Esophagus squamous epithelium (tissue), 5 donors: Measurements from ENCODE around the gene ZBTB48. TPM values are rescaled to one million over a fixed set of nuclear protein-coding genes. Genes with fewer than 3 reads are reported as not detected.

Experiments used
- DNase-seq: peaks from one replicate; lab custom pipeline; 2025; lab: John Stamatoyannopoulos, UW
- H3K27ac ChIP-seq, 4 donors: fragments of 200-600 bp; sonication (generic); one replicate each; pipeline ENCODE4 v1.5.1; 2016 to 2019; ENCODE audit warnings: mild to moderate bottlenecking in 1 of 4
- H3K27me3 ChIP-seq, 4 donors: fragments of 200-600 bp; sonication (generic); 1 replicate in 3 of 4; 2 replicates in 1 of 4; pipeline versions ENCODE4 v1.5.1 to v1.6.0; 2017 to 2021; ENCODE audit warnings: antibody characterized with exemption in 1 of 4
- H3K36me3 ChIP-seq, 3 donors: fragments of 200-600 bp; sonication (generic); one replicate each; pipeline ENCODE4 v1.5.1; 2016 to 2019
- H3K4me1 ChIP-seq, 3 donors: fragments of 200-600 bp; sonication (generic); one replicate each; pipeline ENCODE4 v1.5.1; 2017 to 2019
- H3K4me3 ChIP-seq, 4 donors: fragments of 200-600 bp; sonication (generic); 1 replicate in 3 of 4; 2 replicates in 1 of 4; pipeline ENCODE4 v1.5.1; 2016 to 2019; ENCODE audit warnings: mild to moderate bottlenecking in 2 of 4, moderate library complexity in 1 of 4
- H3K9me3 ChIP-seq, 3 donors: fragments of 200-600 bp; sonication (generic); one replicate each; pipeline ENCODE4 v1.5.1; 2016 to 2019
- CTCF ChIP-seq, 6 experiments: fragments of 450-650 bp in 4 of 6; fragments of 200-600 bp in 2 of 6; sonication (generic) in 2 of 6; IDR thresholded peaks; one replicate each; pipeline ENCODE4 v1.5.1; 2016 to 2019; ENCODE audit warnings: antibody characterized with exemption in 6 of 6, mild to moderate bottlenecking in 4 of 6, moderate library complexity in 4 of 6
- POLR2A ChIP-seq, 4 donors: fragments of 450-650 bp; IDR thresholded peaks; one replicate each; pipeline ENCODE4 v1.6.1; 2017; ENCODE audit warnings: antibody characterized with exemption in 4 of 4, mild to moderate bottlenecking in 4 of 4, moderate library complexity in 3 of 4
- WGBS, 2 donors: methylation state at CpG; one replicate each; pipeline ENCODE4 v1.1.5; 2018; 5-methylcytosine and 5-hydroxymethylcytosine counted together
- intact Hi-C: fragments of 100-400 bp; cut with DNase I; formaldehyde crosslinking; loops from one replicate; pipeline ENCODE4 v1.15.0; 2022
- total RNA-seq, 4 donors: library from RNA; depleted of rRNA; stranded (reverse); fragments of >200 nt; gene quantifications; one replicate each; pipeline ENCODE4 v1.1.0, GENCODE V29; 2016
- donor health status: DM: yes; HTN: yes; CAD: no.

Gene ZBTB48
- total RNA-seq, 4 donors from 2014 or later, result 7.2 to 26.0 (median 16.0) TPM

- intact Hi-C loops, result no loop called here
- H3K4me3 ChIP-seq, result no peak overlapping the region
- no peak for DNase-seq
- no peak overlapping the region for H3K27ac ChIP-seq
- no peaks in the 10 kb centered on the region for H3K36me3 ChIP-seq
- no peaks in the 10 kb centered on the region for H3K4me1 ChIP-seq
- H3K27me3 ChIP-seq, result no peaks in the 10 kb centered on the region
- 71 to 78% methylated on average over 8 to 12 of the region's 12 CpGs for WGBS, 2 donors
- TF ChIP-seq POLR2A (IDR thresholded peaks at IDR 0.05), result no peak
- TF ChIP-seq CTCF (IDR thresholded peaks at IDR 0.05), result no peak
- H3K9me3 ChIP-seq, result peaks cover 0 to 6% (median 0%) of the 10 kb centered on the region in 3 donors
Observed at GRCh38 chr1:6572653-6573383, 7.0 kb upstream of the ZBTB48 start.

- intact Hi-C loops, result no loop called here
- DNase-seq, result no peak
- Histone ChIP-seq H3K9me3 (peaks cover 0 to 6% (median 0%) of the 10 kb centered on the region in 3 donors), H3K4me3 (no peak overlapping the region), H3K36me3 (no peaks in the 10 kb centered on the region), H3K27me3 (no peaks in the 10 kb centered on the region), H3K4me1 (peaks cover 2 to 4% (median 3%) of the 10 kb centered on the region in 3 donors), H3K27ac (no peak overlapping the region)
- 56 to 61% methylated on average over 4 to 5 of the region's 8 CpGs for WGBS, 2 donors
- TF ChIP-seq CTCF (IDR thresholded peaks at IDR 0.05), result no peak
Observed at GRCh38 chr1:6574025-6574620, 5.7 kb upstream of the ZBTB48 start.

GRCh38 chr1:6574818-6575217 lies 5.0 kb upstream of the ZBTB48 start:
- Histone ChIP-seq H3K36me3 (no peaks in the 10 kb centered on the region), H3K4me1 (peaks cover 6 to 9% (median 8%) of the 10 kb centered on the region in 3 donors), H3K4me3 (no peak overlapping the region), H3K27me3 (no peaks in the 10 kb centered on the region), H3K9me3 (peaks cover 0 to 6% (median 0%) of the 10 kb centered on the region in 3 donors), H3K27ac (no peak overlapping the region)
- intact Hi-C loops, result no loop called here
- DNase-seq, result no peak
- TF ChIP-seq POLR2A (IDR thresholded peaks at IDR 0.05) (no peak), CTCF (IDR thresholded peaks at IDR 0.05) (no peak)
- 70% methylated on average over 2 of the region's 14 CpGs; no CpG with 5 or more reads in 1 of the 2 donors for WGBS, 2 donors

GRCh38 chr1:6577831-6578525 lies 1.8 kb upstream of the ZBTB48 start:
- intact Hi-C loops, result no loop called here

More at GRCh38 chr1:6577831-6578525, 1.8 kb upstream of the ZBTB48 start:
- 76 to 83% methylated on average over 5 to 6 of the region's 6 CpGs for WGBS, 2 donors
- Histone ChIP-seq H3K9me3 (no peaks in the 10 kb centered on the region), H3K36me3 (peaks cover 0 to 10% (median 0%) of the 10 kb centered on the region in 3 donors), H3K4me3 (no peak overlapping the region), H3K4me1 (peaks cover 20 to 36% (median 27%) of the 10 kb centered on the region in 3 donors), H3K27me3 (no peaks in the 10 kb centered on the region), H3K27ac (no peak overlapping the region)
- no peak for DNase-seq
- TF ChIP-seq POLR2A (IDR thresholded peaks at IDR 0.05) (no peak), CTCF (IDR thresholded peaks at IDR 0.05) (no peak)
